K562 (cell line): Measurements from ENCODE around the gene DHX57.

ENCODE experiments used
- BHLHE40 ChIP-seq: IDR thresholded peaks from 2 replicates; pipeline ENCODE4 v1.6.1; 2011; ENCODE audit warnings: low read length, improper control_type of control experiment
- LEF1 ChIP-seq: fragments of 450-650 bp; IDR thresholded peaks from 2 replicates; pipeline ENCODE4 v1.6.1; 2016; ENCODE audit warnings: mild to moderate bottlenecking
- NFE2L1 ChIP-seq: fragments of 450-650 bp; IDR thresholded peaks from 2 replicates; pipeline ENCODE4 v1.6.1; 2016; ENCODE audit warnings: missing genetic modification characterization, low read depth, mild to moderate bottlenecking, missing compliant biosample characterization, moderate library complexity, borderline replicate concordance
- NUFIP1 ChIP-seq: fragments of 450-650 bp; IDR thresholded peaks from 2 replicates; pipeline ENCODE4 v1.6.1; 2018; ENCODE audit not compliant: partially characterized antibody
- POLR2A ChIP-seq: fragments of 450-650 bp; conservative IDR thresholded peaks from 2 replicates; pipeline ENCODE4 v1.6.1; 2016
- ZBTB1 ChIP-seq: sonication (generic); formaldehyde crosslinking; IDR thresholded peaks from 2 replicates; pipeline ENCODE4 v1.8.1; 2023; ENCODE audit warnings: missing genetic modification reagents, low read depth, mild to moderate bottlenecking, borderline replicate concordance
- TF ChIP-seq, protein P1 (sequence below), 3 experiments: IDR thresholded peaks in 2 of 3; conservative IDR thresholded peaks in 1 of 3; 2 replicates each; pipeline ENCODE4 v1.5.1; 2011 to 2012; ENCODE audit warnings: low read length in 3 of 3, mild to moderate bottlenecking in 3 of 3, control low read depth in 2 of 3, improper control_type of control experiment in 1 of 3, inconsistent platforms in 1 of 3, low read depth in 1 of 3, mixed read lengths in 1 of 3, moderate library complexity in 1 of 3; ENCODE audit not compliant: insufficient read depth in 2 of 3

- TF ChIP-seq NFE2L1 (tag) (no peak), LEF1 (no peak), NUFIP1 (no peak), ZBTB1 (no peak), POLR2A (no peak), BHLHE40 (no peak)
- TF ChIP-seq, protein P1, sequence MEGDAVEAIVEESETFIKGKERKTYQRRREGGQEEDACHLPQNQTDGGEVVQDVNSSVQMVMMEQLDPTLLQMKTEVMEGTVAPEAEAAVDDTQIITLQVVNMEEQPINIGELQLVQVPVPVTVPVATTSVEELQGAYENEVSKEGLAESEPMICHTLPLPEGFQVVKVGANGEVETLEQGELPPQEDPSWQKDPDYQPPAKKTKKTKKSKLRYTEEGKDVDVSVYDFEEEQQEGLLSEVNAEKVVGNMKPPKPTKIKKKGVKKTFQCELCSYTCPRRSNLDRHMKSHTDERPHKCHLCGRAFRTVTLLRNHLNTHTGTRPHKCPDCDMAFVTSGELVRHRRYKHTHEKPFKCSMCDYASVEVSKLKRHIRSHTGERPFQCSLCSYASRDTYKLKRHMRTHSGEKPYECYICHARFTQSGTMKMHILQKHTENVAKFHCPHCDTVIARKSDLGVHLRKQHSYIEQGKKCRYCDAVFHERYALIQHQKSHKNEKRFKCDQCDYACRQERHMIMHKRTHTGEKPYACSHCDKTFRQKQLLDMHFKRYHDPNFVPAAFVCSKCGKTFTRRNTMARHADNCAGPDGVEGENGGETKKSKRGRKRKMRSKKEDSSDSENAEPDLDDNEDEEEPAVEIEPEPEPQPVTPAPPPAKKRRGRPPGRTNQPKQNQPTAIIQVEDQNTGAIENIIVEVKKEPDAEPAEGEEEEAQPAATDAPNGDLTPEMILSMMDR (IDR thresholded peaks at IDR 0.05 in 2 of 3, conservative IDR thresholded peaks at IDR 0.05 in 1 of 3; ENCODE audit: insufficient read depth in 2 of 3, low read depth in 1 of 3, low read length in 3 of 3), result no peak
These were observed 25.7 kb downstream of the DHX57 start for GRCh38 chr2:38850045-38850444.
